ENCODE data around the gene BUD23.
"Not testable (repeated sequence)": the region's sequence is repeated elsewhere in the genome, so short reads cannot be mapped to it uniquely, and the experiment has no call there.

BUD23 gene, protein sequence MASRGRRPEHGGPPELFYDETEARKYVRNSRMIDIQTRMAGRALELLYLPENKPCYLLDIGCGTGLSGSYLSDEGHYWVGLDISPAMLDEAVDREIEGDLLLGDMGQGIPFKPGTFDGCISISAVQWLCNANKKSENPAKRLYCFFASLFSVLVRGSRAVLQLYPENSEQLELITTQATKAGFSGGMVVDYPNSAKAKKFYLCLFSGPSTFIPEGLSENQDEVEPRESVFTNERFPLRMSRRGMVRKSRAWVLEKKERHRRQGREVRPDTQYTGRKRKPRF

GRCh38 chr7:73683056-73683787 is at the start of gene BUD23, which contains the start of gene DNAJC30:
Gene BUD23, plus strand, starts transcription at chr7:73683597. Its CDS starts 29 bp downstream, at chr7:73683626.
Gene DNAJC30, minus strand, starts transcription at chr7:73683453. Its CDS starts 30 bp downstream, at chr7:73683423.
- peak; percentile 98 for DNase-seq

GRCh38 chr7:73633844-73634243 is 49.6 kb upstream of the BUD23 start:
- no peak for DNase-seq

- DNase-seq, result no peak
Measured at GRCh38 chr7:73635428-73636200, 47.8 kb upstream of the BUD23 start.

- DNase-seq, result no peak
Measured at GRCh38 chr7:73638911-73639310, 44.5 kb upstream of the BUD23 start.

DNA sequence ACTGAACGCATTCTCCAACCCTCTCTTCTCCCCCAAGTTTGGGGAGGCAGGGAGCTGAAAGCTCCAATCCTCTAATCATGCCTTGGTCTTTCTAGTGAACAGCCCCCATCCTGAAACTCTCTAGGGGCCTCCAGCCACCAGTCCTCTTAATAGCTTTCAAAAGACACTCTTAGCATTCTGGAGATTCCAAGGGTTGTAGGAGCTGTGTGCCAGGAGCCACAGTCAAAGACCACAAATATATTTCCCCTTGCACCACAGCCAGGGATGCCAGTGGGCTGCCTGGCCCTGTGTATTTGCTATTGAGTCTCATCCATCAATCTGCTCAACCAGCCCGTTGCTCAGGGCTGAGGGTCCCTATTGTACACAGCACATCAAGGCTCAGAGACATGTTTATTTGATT is 40.6 kb upstream of the BUD23 start:
- no peak for DNase-seq

DNA sequence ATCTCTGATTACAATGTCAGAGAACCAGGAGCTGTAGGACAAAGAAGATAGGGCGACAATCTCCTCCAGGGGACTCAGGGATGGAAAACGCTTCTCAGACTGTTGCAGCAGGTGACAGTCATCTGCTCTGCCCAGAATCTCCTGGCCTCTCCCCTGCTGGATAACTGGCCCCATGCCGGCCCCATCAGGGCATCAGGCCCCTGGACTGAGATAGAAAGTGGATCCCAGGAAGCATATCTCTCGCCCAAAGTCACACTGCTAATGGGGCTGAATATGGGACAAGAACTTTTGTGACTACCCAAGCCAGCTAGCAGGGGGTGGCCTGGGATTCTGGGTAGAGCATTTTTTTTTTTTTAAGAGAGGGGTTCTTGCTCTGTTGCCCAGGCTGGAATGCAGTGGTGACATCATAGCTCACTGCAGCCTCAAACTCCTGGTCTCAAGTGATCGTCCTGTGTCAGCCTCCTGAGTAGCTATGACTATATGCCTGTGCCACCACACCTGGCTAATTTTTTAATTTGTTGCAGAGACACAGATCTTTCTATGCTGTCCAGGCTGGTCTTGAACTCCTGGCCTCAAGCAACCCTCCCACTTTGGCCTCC is 38.6 kb upstream of the BUD23 start:
- DNase-seq, result no peak

DNA sequence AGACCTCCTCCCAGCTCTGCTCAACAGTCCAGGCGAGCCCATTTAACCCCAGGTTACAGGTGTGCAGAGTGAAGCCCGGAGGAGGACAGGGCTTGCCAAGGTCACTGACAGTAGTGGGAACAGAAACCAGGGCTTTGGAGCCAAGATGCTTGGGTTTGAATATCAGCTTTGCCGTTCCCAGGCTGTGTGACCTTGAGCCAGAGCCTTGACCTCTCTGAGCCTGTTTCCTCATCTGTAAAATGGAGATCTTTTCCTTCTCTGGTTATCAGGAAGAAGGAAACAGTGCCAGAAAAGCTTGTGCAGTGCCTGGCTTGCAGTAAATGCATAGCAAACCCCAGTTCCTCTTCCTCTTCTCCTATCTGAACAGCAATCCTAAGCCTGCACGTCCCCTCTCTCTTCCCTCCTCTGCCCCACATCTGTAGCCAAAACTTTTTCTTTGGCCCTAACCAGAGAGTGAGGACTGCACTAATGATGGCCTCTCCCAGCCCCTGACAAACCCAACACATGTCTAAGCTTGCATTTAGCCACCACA is 37.7 kb upstream of the BUD23 start:
- DNase-seq, result peak; percentile 53

GRCh38 chr7:73646785-73647724 is 36.3 kb upstream of the BUD23 start:
- no peak for DNase-seq

- DNase-seq, result peak; percentile 77
Measured at GRCh38 chr7:73647725-73648592, 35.4 kb upstream of the BUD23 start.

GRCh38 chr7:73648593-73649332 is 34.6 kb upstream of the BUD23 start:
- DNase-seq, result no peak

DNA sequence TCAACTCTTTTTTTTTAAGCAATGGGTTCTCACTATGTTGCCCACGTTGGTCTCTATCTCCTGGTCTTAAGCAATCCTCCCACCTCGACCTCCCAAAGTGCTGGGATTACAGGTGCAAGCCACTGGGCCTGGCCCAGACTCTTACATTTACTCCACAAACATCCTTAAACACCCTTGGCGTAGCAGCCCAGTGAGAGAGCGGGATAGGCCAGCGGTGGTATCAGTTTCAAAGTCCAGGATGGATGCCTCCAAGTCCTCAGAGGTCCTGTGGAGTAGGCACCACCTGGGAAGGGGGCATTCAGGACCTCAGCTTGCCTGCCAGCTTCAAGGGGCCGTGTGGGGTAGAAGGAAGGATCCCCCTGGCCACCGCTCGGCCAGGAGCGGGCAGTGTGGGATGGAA is 33.8 kb upstream of the BUD23 start:
- no peak for DNase-seq

DNA sequence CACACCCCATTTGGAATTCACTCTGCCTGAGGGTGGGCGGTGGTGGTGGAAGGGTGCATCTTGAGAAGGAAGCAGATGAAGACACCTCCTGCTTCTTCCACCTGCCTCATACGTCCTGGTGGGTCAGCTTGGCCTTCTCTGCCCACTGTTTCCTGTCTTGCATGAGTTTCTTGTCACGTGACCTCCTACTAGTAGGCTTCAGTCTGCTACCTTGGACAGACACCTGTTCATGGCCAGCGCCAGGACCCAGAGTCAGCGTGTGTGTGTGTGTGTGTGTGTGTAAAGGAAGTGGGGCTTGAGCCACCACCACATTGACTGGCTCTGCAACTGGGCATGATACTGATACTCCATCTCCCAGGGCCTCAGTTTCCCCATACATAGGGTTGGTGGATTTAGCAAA is 32.9 kb upstream of the BUD23 start:
- peak; percentile 76 for DNase-seq

- DNase-seq, result no peak
Measured at GRCh38 chr7:73652541-73652949, 30.9 kb upstream of the BUD23 start.

DNA sequence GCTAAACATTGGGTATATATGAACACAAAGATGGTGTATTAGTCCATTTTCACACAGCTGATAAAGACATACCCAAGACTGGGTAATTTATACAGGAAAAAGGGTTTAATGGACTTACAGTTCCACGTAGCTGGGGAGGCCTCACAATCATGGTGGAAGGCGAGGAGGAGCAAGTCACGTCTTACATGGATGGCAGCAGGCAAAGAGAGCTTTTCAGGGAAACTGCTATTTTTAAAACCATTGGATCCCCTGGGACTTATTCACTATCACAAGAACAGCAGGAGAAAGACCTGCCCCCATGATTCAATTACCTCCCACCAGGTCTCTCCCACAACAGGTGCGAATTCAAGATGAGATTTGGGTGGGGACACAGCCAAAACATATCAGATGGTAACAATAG is 28.1 kb upstream of the BUD23 start:
- DNase-seq, result not testable (repeated sequence)

GRCh38 chr7:73659983-73660382 is 23.4 kb upstream of the BUD23 start:
- DNase-seq, result no peak

GRCh38 chr7:73660594-73660993 is 22.8 kb upstream of the BUD23 start:
- DNase-seq, result peak; percentile 69

DNA sequence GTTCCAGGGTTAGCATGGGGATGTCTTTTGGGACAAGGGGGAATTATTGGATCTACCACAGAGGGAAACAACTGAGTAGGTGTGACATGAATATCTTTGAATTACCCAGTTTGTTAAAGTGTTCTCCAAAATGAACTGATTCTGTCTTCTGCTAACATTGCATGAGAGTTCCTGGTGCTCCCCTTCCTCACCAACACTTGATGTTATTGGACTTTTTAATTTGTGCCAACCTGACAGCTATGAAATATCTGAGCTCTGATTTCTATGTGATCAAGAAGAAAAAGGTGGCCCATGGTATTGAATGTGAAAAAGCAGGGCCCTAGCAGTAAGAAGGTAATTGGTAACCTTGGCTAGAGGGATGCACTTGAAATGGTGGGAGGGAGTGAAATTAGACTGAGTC is 20.4 kb upstream of the BUD23 start:
- DNase-seq, result no peak

DNA sequence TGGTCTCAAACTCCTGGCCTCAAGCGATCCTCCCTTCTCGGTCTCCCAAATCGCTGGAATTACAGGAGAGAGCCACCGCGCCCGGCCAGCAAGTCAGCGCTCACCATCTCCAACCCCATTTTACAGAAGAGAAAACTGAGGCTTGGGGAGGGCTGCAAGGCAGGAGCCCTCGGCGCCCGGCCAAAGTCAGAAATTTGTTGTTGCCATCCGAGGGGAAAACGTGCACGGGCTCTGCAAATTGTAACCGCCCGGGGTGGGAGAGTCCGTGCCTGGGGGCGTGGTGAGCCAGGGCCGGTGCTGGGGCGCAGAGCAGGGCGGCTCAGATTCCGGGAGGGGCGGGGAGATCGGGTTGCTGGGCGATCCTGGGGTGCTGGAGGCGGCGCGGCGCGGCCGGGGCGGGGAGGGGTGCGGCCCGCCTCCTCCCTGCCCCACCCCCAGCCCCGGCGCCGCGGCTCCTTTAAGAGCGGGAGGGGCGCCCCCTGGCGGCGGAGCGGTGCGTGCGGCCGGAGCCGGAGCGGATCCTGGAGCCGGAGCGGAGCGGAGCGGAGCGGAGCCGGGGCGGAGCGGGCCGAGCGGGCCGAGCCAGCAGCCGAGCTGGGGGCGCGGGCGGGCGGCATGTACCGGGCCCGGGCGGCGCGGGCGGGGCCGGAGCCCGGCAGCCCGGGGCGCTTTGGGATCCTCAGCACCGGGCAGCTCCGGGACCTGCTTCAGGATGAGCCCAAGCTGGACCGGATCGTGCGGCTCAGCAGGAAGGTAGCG is 15.9 kb upstream of the BUD23 start, which contains the start of gene VPS37D:
Gene VPS37D, plus strand, starts transcription at position 488 of the 759 bp plus-strand sequence. Its CDS starts 128 bp downstream, at position 616.
- DNase-seq, result peak; percentile 97
